NCI-H128 (cell line): Measurements from ENCODE around the gene CDKN2A.

Experiments used
- DNase-seq: peaks from one replicate; lab custom pipeline; 2025; ENCODE audit not compliant: unreplicated experiment; lab: John Stamatoyannopoulos, UW

CDKN2A gene

GRCh38 chr9:22008384-22008716 is 14.2 kb upstream of the CDKN2A start:
- DNase-seq = no peak

GRCh38 chr9:22005702-22006606 is 11.8 kb upstream of the CDKN2A start:
- no peak for DNase-seq

- DNase-seq = no peak
These were observed 11.0 kb upstream of the CDKN2A start for GRCh38 chr9:22005021-22005701.

DNA sequence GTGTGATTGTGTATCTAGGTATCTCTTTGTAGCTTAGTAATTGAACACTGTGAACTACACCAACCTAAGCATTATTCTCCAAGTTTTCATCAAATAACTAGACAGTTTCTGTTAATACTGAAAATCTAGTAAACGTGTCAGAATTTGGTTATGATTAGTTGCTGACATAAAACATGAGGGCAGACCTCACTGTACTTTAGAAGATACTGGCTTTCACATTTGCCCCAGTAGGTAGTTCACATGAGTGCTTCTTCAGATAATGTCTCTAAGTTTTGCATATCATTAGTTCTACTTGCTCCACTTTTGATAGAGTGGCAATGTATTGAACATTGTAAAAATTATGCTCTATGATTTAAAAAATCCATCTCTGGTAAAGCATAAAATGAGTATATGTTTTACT is 7.8 kb upstream of the CDKN2A start:
- no peak for DNase-seq

- no peak for DNase-seq
These were observed 3.8 kb upstream of the CDKN2A start for GRCh38 chr9:21998026-21998425.

- DNase-seq = no peak
These were observed 3.3 kb upstream of the CDKN2A start for GRCh38 chr9:21997480-21997879.

DNA sequence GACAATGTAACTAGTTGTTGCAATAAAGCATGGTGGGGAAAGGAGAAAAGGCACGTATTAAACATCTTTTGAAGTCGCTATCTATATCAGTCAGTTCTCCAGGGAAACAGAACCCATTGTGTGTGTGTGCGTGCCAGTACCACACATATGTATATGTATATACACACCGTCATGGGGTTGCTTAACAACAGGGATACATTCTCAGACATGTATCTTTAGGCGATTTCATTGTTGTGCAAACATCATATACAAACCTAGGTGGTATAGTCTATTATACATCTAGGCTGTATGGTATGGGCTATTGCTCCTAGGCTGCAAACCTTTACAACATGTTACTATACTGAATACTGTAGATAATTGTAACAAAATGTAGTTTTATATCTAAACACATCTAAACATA is 2.7 kb upstream of the CDKN2A start:
- no peak for DNase-seq

- DNase-seq = no peak
These were observed 2.2 kb upstream of the CDKN2A start for GRCh38 chr9:21996438-21996837.

- DNase-seq = no peak
These were observed 1.6 kb upstream of the CDKN2A start for GRCh38 chr9:21995666-21996398.

DNA sequence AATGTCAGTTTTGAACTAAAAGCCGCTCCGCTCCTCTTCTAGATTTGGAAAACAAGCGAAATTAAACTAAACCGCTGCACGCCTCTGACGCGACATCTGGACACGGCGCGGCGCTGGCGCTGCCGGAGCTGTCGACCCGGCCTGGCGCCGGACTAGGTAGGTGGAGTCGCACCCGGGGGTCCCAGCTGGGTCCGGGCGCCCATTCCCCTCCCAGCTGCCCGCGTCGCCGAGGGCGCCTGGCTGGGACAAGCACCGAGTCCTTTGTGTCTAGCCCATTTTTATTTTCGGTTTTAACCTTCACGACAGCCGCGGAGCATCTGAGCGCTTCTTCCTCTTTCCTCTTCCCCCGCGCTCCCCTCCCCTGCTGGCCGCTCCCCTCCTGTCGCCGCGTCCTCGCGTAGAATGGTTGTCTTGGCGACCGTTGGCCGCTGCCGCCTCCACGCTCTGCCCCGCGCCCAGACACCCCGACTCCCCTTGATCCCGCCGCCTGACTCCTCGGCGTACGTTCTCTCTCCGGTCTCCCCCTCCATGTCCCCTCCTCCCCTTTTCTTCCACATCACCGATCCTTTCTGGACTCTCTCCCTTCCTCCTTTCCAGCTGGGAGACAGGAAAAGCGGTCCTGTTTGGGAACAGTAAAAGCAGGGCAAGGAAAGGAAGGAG is 944 bp upstream of the CDKN2A start:
- DNase-seq = peak; percentile 64

GRCh38 chr9:21994556-21995005 is 389 bp upstream of the CDKN2A start, which contains the start of gene CDKN2B-AS1:
TSS of gene CDKN2B-AS1 (plus strand) at chr9:21994791.
- peak; percentile 64 for DNase-seq

- no peak for DNase-seq
These were observed 1.2 kb downstream of the CDKN2A start for GRCh38 chr9:21993007-21993406.

GRCh38 chr9:21991072-21991959 is 2.9 kb downstream of the CDKN2A start:
- DNase-seq = no peak

DNA sequence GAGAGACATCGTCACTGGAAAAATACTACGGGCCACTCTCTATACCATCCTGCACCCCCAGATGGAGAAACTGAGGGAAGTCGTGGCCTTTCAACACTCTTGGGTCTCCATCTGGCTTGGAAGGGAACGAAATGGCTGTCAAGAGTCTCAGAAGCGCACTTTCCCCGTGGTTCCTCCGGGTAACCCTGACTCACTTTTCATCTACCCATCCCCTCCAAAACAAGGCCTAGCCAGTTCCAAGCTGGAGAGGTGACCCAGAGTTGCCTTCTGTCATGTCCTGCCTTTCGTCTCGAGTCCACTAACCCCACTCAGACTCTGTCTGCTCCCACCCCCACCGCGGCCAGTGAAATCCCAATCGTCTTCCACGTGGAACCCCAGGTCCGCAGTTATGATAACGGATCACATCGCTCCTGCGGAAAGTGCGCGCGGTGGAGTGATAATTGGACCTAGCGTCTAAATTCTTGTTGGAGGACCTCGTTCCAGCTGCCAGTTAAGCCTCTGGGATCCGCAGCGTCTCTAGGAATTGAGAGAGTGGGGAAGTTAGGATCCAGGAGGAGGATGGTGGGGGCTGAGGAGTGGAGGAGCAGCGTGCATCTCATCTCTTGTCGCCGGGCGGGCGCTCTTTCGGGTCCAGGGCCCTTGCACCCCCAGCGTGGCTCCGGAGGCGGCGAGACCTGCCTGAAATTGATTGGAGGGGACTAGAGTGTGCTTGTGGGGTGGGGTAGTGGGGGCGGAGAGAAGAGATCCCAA is 4.6 kb downstream of the CDKN2A start:
- no peak for DNase-seq

GRCh38 chr9:21988056-21988990 is 5.9 kb downstream of the CDKN2A start:
- no peak for DNase-seq

GRCh38 chr9:21985964-21986667 is 8.1 kb downstream of the CDKN2A start:
- no peak for DNase-seq

DNA sequence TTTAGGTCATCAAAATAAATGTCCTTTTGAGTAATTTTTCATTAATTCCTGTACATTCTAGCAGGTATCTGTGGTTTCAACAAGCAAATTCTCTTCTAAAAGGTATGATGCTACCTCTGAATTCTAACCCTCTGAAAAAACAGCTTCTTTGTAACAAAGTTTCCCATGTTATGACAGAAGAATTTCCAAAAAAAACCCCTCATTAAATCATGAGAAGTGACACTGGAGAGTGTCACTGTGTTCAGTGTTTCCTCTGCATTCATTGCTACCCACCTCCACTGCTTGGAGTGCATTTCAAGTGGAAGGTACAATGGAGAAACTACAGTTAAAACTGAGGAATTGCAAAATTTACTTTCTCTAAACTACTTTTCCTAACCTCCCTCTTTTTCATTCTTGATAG is 10.1 kb downstream of the CDKN2A start:
- DNase-seq = no peak

- DNase-seq = no peak
These were observed 10.6 kb downstream of the CDKN2A start for GRCh38 chr9:21983561-21983935.
